ENCODE results near the gene TMED10.

- TF ChIP-seq, protein P1, sequence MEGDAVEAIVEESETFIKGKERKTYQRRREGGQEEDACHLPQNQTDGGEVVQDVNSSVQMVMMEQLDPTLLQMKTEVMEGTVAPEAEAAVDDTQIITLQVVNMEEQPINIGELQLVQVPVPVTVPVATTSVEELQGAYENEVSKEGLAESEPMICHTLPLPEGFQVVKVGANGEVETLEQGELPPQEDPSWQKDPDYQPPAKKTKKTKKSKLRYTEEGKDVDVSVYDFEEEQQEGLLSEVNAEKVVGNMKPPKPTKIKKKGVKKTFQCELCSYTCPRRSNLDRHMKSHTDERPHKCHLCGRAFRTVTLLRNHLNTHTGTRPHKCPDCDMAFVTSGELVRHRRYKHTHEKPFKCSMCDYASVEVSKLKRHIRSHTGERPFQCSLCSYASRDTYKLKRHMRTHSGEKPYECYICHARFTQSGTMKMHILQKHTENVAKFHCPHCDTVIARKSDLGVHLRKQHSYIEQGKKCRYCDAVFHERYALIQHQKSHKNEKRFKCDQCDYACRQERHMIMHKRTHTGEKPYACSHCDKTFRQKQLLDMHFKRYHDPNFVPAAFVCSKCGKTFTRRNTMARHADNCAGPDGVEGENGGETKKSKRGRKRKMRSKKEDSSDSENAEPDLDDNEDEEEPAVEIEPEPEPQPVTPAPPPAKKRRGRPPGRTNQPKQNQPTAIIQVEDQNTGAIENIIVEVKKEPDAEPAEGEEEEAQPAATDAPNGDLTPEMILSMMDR (IDR thresholded peaks at IDR 0.05): no peak
- TF ChIP-seq POLR2A (IDR thresholded peaks at IDR 0.05): no peak
Observed at GRCh38 chr14:75168586-75169335, 7.7 kb downstream of the TMED10 start.
